Spleen (tissue), 7 donors: ENCODE measurements around the gene STAMBP.

Source experiments
- CTCF ChIP-seq, 11 experiments: fragments of 200-600 bp in 7 of 11; fragments of 450-650 bp in 4 of 11; sonication (generic) in 4 of 11; IDR thresholded peaks in 8 of 11; conservative IDR thresholded peaks in 3 of 11; 1 replicate in 7 of 11; 2 replicates in 4 of 11; pipeline versions ENCODE4 v1.4.0 to v1.8.0; 2016 to 2021; ENCODE audit warnings: antibody characterized with exemption in 11 of 11, inconsistent platforms in 4 of 11, mild to moderate bottlenecking in 1 of 11
- POLR2A ChIP-seq, 3 donors: fragments of 450-650 bp; IDR thresholded peaks; one replicate each; pipeline ENCODE4 v1.5.1; 2017; ENCODE audit warnings: antibody characterized with exemption in 3 of 3, mild to moderate bottlenecking in 1 of 3
- POLR2AphosphoS5 ChIP-seq, 3 donors: sonication (generic); formaldehyde crosslinking; IDR thresholded peaks; one replicate each; pipeline ENCODE4 v1.5.1; 2017; ENCODE audit warnings: antibody characterized with exemption in 3 of 3
- donor health status: DM: no; HTN: no; CAD: no; lungs with moderate emphysema.
- donor health status: DM: no; HTN: no; CAD: no.
- donor health status: DM: no; HTN: no; CAD: no.

DNA sequence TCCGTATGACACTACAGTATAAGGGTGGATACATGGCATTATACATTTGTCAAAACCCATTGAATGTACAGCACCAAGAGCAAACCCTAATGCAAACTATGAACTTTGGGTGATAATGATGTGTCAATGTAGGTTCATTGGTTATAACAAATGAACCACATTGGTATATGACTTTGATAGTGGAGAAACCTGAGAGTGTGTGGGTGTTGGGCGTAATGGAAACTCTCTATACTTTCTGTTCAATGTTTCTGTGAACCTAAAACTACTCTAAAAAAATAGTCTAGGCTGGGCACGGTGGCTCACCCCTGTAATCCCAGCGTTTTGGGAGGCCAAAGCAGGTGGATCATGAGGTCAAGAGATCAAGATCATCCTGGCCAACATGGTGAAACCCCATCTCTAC lies 57.6 kb downstream of the STAMBP start:
- TF ChIP-seq CTCF (IDR thresholded peaks at IDR 0.05 in 8 of 11, conservative IDR thresholded peaks at IDR 0.05 in 3 of 11) (no peak), POLR2A (IDR thresholded peaks at IDR 0.05) (no peak), POLR2AphosphoS5 (IDR thresholded peaks at IDR 0.05) (no peak)
